ENCODE data around the gene FXN.
"Not testable (repeated sequence)": the region's sequence is repeated elsewhere in the genome, so short reads cannot be mapped to it uniquely, and the experiment has no call there.

The FXN gene

DNA sequence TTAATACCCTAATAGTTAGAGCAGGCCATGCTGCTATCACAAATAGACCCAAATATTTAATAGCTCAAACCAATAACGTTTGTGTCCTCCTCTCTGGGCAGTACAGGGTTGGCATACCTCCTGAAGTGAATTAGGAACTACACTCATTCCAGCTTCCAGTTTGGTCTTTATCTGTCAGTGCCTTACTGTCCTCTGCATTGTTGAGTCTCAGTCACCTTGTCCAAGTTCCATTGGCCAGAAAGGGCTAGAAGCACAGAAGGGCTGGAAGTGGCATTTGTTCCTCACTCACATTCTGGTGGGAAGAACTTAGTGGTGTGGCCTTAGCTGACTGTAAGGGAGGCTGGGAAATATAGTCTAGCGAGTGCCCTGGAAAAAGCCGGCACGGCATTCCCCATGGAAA lies 11.2 kb downstream of the FXN start:
- H3K9me3 ChIP-seq (ENCODE audit: insufficient read depth, low read depth, low read length) = no peaks in the 10 kb centered on the region
- H2AFZ ChIP-seq (ENCODE audit: low read length) = no peak overlapping the region
- 0 out of 2 replicates have a peak, but pooled peaks cover 3% of the 10 kb centered on the region for H3F3A ChIP-seq (ENCODE audit: low read depth)
- H3K4me2 ChIP-seq (ENCODE audit: low read depth, low read length, poor library complexity, severe bottlenecking) = peak overlapping the region; percentile 48
- TF ChIP-seq, protein P1, sequence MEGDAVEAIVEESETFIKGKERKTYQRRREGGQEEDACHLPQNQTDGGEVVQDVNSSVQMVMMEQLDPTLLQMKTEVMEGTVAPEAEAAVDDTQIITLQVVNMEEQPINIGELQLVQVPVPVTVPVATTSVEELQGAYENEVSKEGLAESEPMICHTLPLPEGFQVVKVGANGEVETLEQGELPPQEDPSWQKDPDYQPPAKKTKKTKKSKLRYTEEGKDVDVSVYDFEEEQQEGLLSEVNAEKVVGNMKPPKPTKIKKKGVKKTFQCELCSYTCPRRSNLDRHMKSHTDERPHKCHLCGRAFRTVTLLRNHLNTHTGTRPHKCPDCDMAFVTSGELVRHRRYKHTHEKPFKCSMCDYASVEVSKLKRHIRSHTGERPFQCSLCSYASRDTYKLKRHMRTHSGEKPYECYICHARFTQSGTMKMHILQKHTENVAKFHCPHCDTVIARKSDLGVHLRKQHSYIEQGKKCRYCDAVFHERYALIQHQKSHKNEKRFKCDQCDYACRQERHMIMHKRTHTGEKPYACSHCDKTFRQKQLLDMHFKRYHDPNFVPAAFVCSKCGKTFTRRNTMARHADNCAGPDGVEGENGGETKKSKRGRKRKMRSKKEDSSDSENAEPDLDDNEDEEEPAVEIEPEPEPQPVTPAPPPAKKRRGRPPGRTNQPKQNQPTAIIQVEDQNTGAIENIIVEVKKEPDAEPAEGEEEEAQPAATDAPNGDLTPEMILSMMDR (conservative IDR thresholded peaks at IDR 0.05; ENCODE audit: low read length) = no peak
- TF ChIP-seq EZH2phosphoT487 (IDR thresholded peaks at IDR 0.05; ENCODE audit: borderline replicate concordance) = no peak
- no peaks in the 10 kb centered on the region for H3K9me2 ChIP-seq (replicated peaks; ENCODE audit: low read depth, low read length)
- H3K79me2 ChIP-seq (ENCODE audit: insufficient read depth, low read length) = peaks cover 68% of the 10 kb centered on the region
- peaks cover 41% of the 10 kb centered on the region; the same call in 1 of the 2 replicates for H3K36me3 ChIP-seq (ENCODE audit: insufficient read depth, low read length)
- peaks cover 51% of the 10 kb centered on the region for H3K4me1 ChIP-seq (ENCODE audit: insufficient read depth, low read length, poor library complexity, severe bottlenecking)
- H3K4me3 ChIP-seq (ENCODE audit: low read length, poor library complexity, severe bottlenecking) = peak overlapping the region; percentile 29
- H3K9ac ChIP-seq (ENCODE audit: low read depth, low read length, poor library complexity, severe bottlenecking) = peak overlapping the region; percentile 51
- H4K20me1 ChIP-seq (ENCODE audit: insufficient read depth, low read length, poor library complexity, severe bottlenecking) = peaks cover 9% of the 10 kb centered on the region
- H3K27me3 ChIP-seq (ENCODE audit: insufficient read depth, low read length, poor library complexity, severe bottlenecking) = no peaks in the 10 kb centered on the region

DNA sequence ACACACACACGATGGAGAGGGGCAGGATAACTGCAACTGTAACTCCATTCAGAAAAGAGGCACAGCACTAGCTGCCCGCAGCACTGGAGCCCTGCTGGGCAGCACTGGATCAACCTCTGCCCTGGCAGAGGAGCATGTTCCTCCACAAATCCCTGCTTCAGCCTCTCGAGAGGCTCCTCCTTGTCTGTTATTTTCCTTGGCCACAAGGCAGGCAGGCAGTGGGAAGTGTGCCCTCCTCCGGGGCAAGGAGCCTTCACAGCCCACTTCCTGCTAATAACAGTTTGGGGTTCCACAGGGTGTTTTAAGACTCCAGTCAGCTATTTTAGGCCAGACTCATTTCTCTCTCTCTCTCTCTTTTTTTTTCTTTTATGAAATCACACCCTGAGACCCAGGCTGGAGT lies 11.8 kb downstream of the FXN start:
- H3K79me2 ChIP-seq (ENCODE audit: insufficient read depth, low read length) = peaks cover 62% of the 10 kb centered on the region
- peaks cover 9% of the 10 kb centered on the region for H4K20me1 ChIP-seq (ENCODE audit: insufficient read depth, low read length, poor library complexity, severe bottlenecking)
- no peaks in the 10 kb centered on the region for H3K27me3 ChIP-seq (ENCODE audit: insufficient read depth, low read length, poor library complexity, severe bottlenecking)
- H3K9ac ChIP-seq (ENCODE audit: low read depth, low read length, poor library complexity, severe bottlenecking) = peak overlapping the region; percentile 51
- H3K4me3 ChIP-seq (ENCODE audit: low read length, poor library complexity, severe bottlenecking) = peak overlapping the region; percentile 29
- peak overlapping the region; percentile 48 for H3K4me2 ChIP-seq (ENCODE audit: low read depth, low read length, poor library complexity, severe bottlenecking)
- no peaks in the 10 kb centered on the region for H3K9me3 ChIP-seq (ENCODE audit: insufficient read depth, low read depth, low read length)
- H2AFZ ChIP-seq (ENCODE audit: low read length) = no peak overlapping the region
- peaks cover 49% of the 10 kb centered on the region for H3K4me1 ChIP-seq (ENCODE audit: insufficient read depth, low read length, poor library complexity, severe bottlenecking)
- H3K36me3 ChIP-seq (ENCODE audit: insufficient read depth, low read length) = peaks cover 41% of the 10 kb centered on the region; the same call in 1 of the 2 replicates
- 0 out of 2 replicates have a peak, but pooled peaks cover 3% of the 10 kb centered on the region for H3F3A ChIP-seq (ENCODE audit: low read depth)
- TF ChIP-seq EZH2phosphoT487 (IDR thresholded peaks at IDR 0.05; ENCODE audit: borderline replicate concordance) = no peak
- TF ChIP-seq, protein P1 (conservative IDR thresholded peaks at IDR 0.05; ENCODE audit: low read length) = no peak; the same call in 1 of the 2 replicates
- no peaks in the 10 kb centered on the region for H3K9me2 ChIP-seq (replicated peaks; ENCODE audit: low read depth, low read length)

DNA sequence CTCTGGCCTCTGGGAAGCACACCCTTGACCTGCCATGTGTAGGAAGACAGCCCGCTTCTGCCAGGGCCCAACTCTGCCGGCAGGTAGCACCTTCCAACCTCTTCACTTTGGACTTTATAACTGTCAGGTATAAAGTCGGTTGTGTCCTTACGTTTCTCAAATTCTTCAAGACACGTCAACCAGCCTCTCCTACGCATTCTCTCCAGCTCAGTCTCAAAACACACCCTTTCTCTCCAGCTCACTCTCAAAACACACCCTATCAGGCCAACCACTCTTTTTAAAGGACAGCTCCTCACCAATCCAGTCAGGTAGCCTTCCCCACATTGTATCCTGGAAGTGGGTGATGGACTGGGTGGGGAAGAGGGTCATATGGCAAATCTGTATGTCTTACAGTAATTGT lies 13.5 kb downstream of the FXN start:
- 0 out of 2 replicates have a peak, but pooled peaks cover 3% of the 10 kb centered on the region for H3F3A ChIP-seq (ENCODE audit: low read depth)
- no peaks in the 10 kb centered on the region for H3K9me3 ChIP-seq (ENCODE audit: insufficient read depth, low read depth, low read length)
- peaks cover 41% of the 10 kb centered on the region for H3K4me1 ChIP-seq (ENCODE audit: insufficient read depth, low read length, poor library complexity, severe bottlenecking)
- H3K27me3 ChIP-seq (ENCODE audit: insufficient read depth, low read length, poor library complexity, severe bottlenecking) = no peaks in the 10 kb centered on the region
- peaks cover 45% of the 10 kb centered on the region for H3K79me2 ChIP-seq (ENCODE audit: insufficient read depth, low read length)
- no peak overlapping the region for H3K4me2 ChIP-seq (ENCODE audit: low read depth, low read length, poor library complexity, severe bottlenecking)
- H3K36me3 ChIP-seq (ENCODE audit: insufficient read depth, low read length) = peaks cover 52% of the 10 kb centered on the region; the same call in 1 of the 2 replicates
- no peaks in the 10 kb centered on the region for H3K9me2 ChIP-seq (replicated peaks; ENCODE audit: low read depth, low read length)
- peaks cover 6% of the 10 kb centered on the region for H4K20me1 ChIP-seq (ENCODE audit: insufficient read depth, low read length, poor library complexity, severe bottlenecking)
- H3K4me3 ChIP-seq (ENCODE audit: low read length, poor library complexity, severe bottlenecking) = no peak overlapping the region
- no peak overlapping the region for H3K9ac ChIP-seq (ENCODE audit: low read depth, low read length, poor library complexity, severe bottlenecking)
- no peak overlapping the region for H2AFZ ChIP-seq (ENCODE audit: low read length)
- TF ChIP-seq EZH2phosphoT487 (IDR thresholded peaks at IDR 0.05; ENCODE audit: borderline replicate concordance) = no peak
- TF ChIP-seq, protein P1 (conservative IDR thresholded peaks at IDR 0.05; ENCODE audit: low read length) = no peak

DNA sequence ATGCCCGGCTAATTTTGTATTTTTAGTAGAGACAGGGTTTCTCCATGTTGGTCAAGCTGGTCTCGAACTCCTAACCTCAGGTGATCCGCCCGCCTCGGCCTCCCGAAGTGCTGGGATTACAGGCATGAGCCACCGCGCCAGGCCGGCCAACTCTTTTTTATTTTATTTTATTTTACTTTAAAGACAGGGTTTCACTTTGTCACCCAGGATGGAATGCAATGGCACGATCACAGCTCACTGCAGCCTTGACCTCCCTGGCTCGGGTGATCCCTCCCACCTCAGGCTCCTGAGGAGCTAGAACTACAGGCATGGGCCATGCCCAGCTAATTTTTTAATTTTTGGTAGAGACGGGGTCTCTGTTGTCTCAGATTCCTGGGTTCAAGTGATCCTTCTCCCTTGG lies 15.4 kb downstream of the FXN start:
- Histone ChIP-seq H3K4me1 (ENCODE audit: insufficient read depth, low read length, poor library complexity, severe bottlenecking) (peaks cover 23% of the 10 kb centered on the region), H3K79me2 (ENCODE audit: insufficient read depth, low read length) (peaks cover 39% of the 10 kb centered on the region), H3K36me3 (ENCODE audit: insufficient read depth, low read length) (peaks cover 62% of the 10 kb centered on the region; the same call in 1 of the 2 replicates)
- not testable (repeated sequence) for H4K20me1 ChIP-seq (ENCODE audit: insufficient read depth, low read length, poor library complexity, severe bottlenecking); H3K9me3 ChIP-seq (ENCODE audit: insufficient read depth, low read depth, low read length); H3K27me3 ChIP-seq (ENCODE audit: insufficient read depth, low read length, poor library complexity, severe bottlenecking); H3K4me2 ChIP-seq (ENCODE audit: low read depth, low read length, poor library complexity, severe bottlenecking); H3K4me3 ChIP-seq (ENCODE audit: low read length, poor library complexity, severe bottlenecking); H3K9ac ChIP-seq (ENCODE audit: low read depth, low read length, poor library complexity, severe bottlenecking); H3F3A ChIP-seq (ENCODE audit: low read depth); H3K9me2 ChIP-seq (replicated peaks; ENCODE audit: low read depth, low read length); H2AFZ ChIP-seq (ENCODE audit: low read length)

All from Loucy (cell line).